Upper lobe of right lung (tissue), 1 donor: ENCODE results near the gene ZSWIM3. TPM values are rescaled to one million over a fixed set of nuclear protein-coding genes. Genes with fewer than 3 reads are reported as not detected.

Experiments
- ATAC-seq: fragments of 200-7000 bp; cut with Tn5 transposase; one replicate; pipeline ENCODE4 v1.9.1; 2020; ENCODE audit warnings: mild to moderate bottlenecking, moderate library complexity
- DNase-seq: peaks from one replicate; pipeline ENCODE4 v3.0.0-alpha.2; 2020
- H3K27ac ChIP-seq: fragments of 200-600 bp; one replicate; pipeline ENCODE4 v1.8.0; 2022
- H3K27me3 ChIP-seq: fragments of 200-600 bp; one replicate; pipeline ENCODE4 v1.8.0; 2022; ENCODE audit warnings: mild to moderate bottlenecking
- H3K36me3 ChIP-seq: fragments of 200-600 bp; one replicate; pipeline ENCODE4 v1.8.0; 2022
- H3K4me1 ChIP-seq: fragments of 200-600 bp; one replicate; pipeline ENCODE4 v1.8.0; 2022
- H3K4me3 ChIP-seq: fragments of 200-600 bp; one replicate; pipeline ENCODE4 v1.8.0; 2022; ENCODE audit warnings: mild to moderate bottlenecking
- H3K9me3 ChIP-seq: fragments of 200-600 bp; one replicate; pipeline ENCODE4 v1.8.0; 2022
- intact Hi-C: fragments of 100-400 bp; cut with DNase I; formaldehyde crosslinking; loops from one replicate; pipeline ENCODE4 v1.11.0; 2022
- total RNA-seq: library from RNA; stranded (reverse); fragmentation: NEBNext Ultra II Directional; extraction: Animal tissue kit (Norgen Biotek cat#: 25700); gene quantifications from one replicate; pipeline ENCODE4 v1.2.1, GENCODE V29; 2021
- TF ChIP-seq, protein P1 (sequence below): fragments of 200-600 bp; IDR thresholded peaks from one replicate; pipeline ENCODE4 v1.8.0; 2022; ENCODE audit warnings: antibody characterized with exemption
- donor health status: DM: no; HTN: yes; CAD: no; lungs with severe emphysema.

Gene ZSWIM3
- total RNA-seq, 1 donor from 2014 or later = 4.0 TPM

DNA sequence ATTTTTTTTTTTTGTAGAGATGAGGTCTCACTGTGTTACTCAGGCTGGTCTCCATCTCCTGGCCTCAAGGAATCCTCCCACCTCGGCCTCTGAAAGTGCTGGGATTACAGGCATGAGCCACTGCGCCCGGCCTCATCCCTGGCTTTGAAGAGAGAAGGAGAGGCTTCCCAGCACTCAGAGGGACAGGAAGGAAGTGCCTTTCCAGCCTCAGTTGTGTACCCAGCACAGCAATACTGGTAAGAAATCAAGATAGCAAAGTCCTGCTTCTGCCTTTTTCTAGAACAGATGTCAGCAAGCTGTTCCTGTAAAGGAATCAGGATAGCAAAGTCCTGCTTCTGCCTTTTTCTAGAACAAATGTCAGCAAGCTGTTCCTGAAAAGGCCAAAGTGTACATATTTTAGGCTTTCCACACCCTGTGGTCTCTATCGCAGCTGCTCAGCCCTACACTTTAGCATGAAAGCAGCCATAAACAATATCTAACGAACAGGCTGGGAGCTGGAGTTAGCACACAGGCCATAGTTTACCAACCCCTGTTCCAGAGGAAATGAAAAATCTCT, 60.8 kb downstream of the ZSWIM3 start:
- Histone ChIP-seq H3K36me3 (no peaks in the 10 kb centered on the region), H3K4me3 (no peak overlapping the region), H3K27ac (peak overlapping the region; percentile 67), H3K9me3 (no peaks in the 10 kb centered on the region), H3K4me1 (peaks cover 44% of the 10 kb centered on the region), H3K27me3 (no peaks in the 10 kb centered on the region)
- intact Hi-C loops = no loop called here
- ATAC-seq = peak; percentile 60
- DNase-seq = no peak
- TF ChIP-seq, protein P1, sequence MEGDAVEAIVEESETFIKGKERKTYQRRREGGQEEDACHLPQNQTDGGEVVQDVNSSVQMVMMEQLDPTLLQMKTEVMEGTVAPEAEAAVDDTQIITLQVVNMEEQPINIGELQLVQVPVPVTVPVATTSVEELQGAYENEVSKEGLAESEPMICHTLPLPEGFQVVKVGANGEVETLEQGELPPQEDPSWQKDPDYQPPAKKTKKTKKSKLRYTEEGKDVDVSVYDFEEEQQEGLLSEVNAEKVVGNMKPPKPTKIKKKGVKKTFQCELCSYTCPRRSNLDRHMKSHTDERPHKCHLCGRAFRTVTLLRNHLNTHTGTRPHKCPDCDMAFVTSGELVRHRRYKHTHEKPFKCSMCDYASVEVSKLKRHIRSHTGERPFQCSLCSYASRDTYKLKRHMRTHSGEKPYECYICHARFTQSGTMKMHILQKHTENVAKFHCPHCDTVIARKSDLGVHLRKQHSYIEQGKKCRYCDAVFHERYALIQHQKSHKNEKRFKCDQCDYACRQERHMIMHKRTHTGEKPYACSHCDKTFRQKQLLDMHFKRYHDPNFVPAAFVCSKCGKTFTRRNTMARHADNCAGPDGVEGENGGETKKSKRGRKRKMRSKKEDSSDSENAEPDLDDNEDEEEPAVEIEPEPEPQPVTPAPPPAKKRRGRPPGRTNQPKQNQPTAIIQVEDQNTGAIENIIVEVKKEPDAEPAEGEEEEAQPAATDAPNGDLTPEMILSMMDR = no peak

DNA sequence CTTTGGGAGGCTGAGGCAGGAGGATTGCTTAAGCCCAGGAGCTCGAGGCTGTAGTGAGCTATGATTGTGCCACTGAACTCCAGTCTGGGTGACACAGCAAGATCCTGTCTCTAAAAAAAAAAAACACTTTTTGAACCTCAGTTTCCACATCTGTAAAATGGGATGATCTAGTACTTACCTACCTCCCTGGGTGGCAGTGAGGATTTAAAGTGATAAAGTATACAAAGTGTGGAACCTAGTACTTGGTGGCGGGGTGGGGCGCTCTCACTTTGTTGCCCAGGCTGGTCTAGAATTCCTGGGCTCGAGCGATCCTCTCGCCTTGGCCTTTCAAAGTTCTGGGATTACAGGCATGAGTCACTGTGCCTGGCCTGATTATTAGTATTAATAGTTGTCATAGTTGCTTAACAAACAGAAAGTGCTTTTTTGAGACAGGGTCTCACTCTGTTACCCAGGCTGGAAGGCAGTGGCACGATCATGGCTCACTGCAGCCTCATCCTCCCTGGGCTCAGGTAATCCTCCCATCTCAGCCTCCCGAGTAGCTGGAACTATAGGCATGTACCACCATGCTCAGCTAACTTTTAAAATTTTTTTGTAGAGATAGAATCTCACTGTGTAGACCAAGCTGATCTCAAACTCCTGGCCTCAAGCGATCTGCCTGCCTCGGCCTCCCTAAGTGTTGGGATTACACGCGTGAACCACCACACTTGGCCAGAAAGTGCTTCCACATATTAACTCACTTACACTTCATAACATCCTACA, 61.5 kb downstream of the ZSWIM3 start:
- no peak for DNase-seq
- Histone ChIP-seq H3K4me1 (peaks cover 48% of the 10 kb centered on the region), H3K9me3 (no peaks in the 10 kb centered on the region), H3K4me3 (no peak overlapping the region), H3K36me3 (no peaks in the 10 kb centered on the region), H3K27ac (peak overlapping the region; percentile 67), H3K27me3 (no peaks in the 10 kb centered on the region)
- intact Hi-C loops = no loop called here
- TF ChIP-seq, protein P1 = no peak
- no peak for ATAC-seq

DNA sequence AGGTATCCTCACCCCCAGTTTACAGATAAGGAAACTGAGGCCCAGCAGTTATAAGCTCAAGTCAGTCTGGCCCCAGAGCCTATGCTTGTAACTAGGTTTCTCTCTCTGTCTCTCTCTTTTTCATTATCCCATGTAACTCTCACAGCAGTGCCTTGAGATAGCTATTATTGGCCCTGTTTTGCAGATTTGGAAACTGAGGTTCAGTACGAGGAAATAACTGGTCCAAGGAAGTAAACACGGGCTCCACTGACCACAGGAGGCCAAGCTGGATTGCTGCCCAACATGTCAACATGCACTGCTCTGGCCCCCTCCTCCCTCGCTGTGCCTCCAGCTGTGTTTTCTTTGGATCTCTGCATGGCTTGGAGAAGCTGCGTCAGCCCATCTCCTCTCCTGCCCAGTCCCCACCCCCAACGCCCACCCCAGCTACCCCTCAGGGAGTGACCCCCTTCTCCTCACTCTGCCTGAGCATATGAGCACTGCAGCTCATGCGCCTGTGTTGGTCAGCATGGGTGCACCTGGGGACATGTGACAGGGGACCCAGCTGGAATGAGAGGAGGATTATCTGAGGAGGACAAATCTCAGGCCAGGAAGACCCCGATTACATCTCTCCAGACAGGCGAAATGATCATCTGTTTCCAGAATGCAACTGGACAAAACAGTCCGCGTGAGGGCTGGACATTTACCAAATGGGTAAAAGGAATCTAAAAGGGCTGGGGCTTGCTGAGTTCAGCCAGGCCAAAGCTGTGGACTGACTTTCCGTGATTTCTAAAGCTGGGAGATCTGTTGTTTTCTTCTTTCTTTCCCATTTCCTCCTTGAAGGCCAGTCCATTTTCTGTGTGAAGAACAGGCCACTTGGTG, 62.4 kb downstream of the ZSWIM3 start:
- Histone ChIP-seq H3K36me3 (no peaks in the 10 kb centered on the region), H3K4me1 (peaks cover 44% of the 10 kb centered on the region), H3K27ac (peak overlapping the region; percentile 67), H3K27me3 (no peaks in the 10 kb centered on the region), H3K9me3 (no peaks in the 10 kb centered on the region), H3K4me3 (no peak overlapping the region)
- intact Hi-C loops = no loop called here
- TF ChIP-seq, protein P1 = no peak
- no peak for ATAC-seq
- no peak for DNase-seq

DNA sequence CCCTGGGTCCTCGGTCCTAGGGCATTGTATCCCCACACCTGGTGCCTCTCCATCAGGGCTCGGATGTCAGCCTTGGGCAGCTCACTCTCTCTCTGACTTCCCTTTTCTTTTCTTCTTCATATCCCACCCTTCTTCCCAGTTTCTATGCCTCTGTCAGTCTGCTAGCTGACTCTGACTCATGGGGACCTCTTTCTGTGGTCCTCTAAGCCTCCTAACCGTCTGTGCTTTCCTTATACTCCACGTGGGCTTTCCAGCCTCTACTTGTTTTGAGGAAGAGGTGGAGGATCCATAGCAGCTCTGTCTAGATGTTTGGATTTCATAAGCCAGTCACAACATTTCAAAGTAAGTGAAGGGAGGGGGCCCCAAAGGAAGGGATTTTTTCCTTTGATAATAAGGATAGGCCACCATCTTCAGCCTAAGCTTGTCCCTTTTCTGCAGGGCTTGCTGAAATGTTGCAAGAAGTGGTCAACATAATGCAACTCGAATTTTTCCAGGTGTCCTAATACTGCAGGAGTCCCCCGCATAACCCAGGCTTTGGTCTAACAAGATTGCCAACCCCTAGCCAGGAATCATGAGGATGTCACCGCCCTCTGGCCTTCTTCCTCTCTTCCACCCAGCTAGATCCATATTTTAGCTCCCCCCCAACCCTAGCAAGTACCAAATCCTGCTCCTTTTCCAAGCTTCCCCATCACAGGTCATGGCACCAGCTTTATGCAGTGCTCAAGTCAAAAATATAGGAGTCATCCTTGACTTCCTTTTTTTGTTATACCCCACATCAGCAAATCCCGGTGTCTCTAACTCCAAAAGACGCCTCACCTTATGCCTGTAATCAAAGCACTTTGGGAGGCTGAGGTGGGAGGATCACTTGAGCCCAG, 63.3 kb downstream of the ZSWIM3 start:
- Histone ChIP-seq H3K27me3 (no peaks in the 10 kb centered on the region), H3K4me3 (no peak overlapping the region), H3K4me1 (peaks cover 43% of the 10 kb centered on the region), H3K27ac (peak overlapping the region; percentile 67), H3K36me3 (no peaks in the 10 kb centered on the region), H3K9me3 (no peaks in the 10 kb centered on the region)
- intact Hi-C loops = no loop called here
- DNase-seq (no peak), ATAC-seq (peak; percentile 18)
- TF ChIP-seq, protein P1 = no peak
